Omental fat pad (tissue), 4 donors: ENCODE data around the gene TINCR. TPM values are rescaled to one million over a fixed set of nuclear protein-coding genes. Genes with fewer than 3 reads are reported as not detected.
A peak's percentile ranks its signal among the peaks of the same experiment; 100 is the strongest.
"Not testable (repeated sequence)": the region's sequence is repeated elsewhere in the genome, so short reads cannot be mapped to it uniquely, and the experiment has no call there.

Experiments used
- ATAC-seq: fragments of 150-250 bp; one replicate; pipeline ENCODE4 v1.9.1; 2016; ENCODE audit warnings: mild to moderate bottlenecking, moderate library complexity; ENCODE audit not compliant: low FRiP score
- DNase-seq: peaks from one replicate; pipeline ENCODE4 v3.0.0-alpha.2; 2019; ENCODE audit warnings: low spot score
- CTCF ChIP-seq, 3 donors: fragments of 450-650 bp; IDR thresholded peaks; one replicate each; pipeline ENCODE4 v1.5.1; 2016 to 2017; ENCODE audit warnings: antibody characterized with exemption in 3 of 3, mild to moderate bottlenecking in 3 of 3, moderate library complexity in 2 of 3
- total RNA-seq, 4 donors: library from RNA; depleted of rRNA; stranded (reverse); fragments of >200 nt; gene quantifications; one replicate each; pipeline ENCODE4 v1.1.0, GENCODE V29; 2016

TINCR gene
- total RNA-seq, 4 donors from 2014 or later = 1.7 to 8.6 (median 1.8) TPM; not detected in 1

GRCh38 chr19:5545051-5545450, 22.7 kb downstream of the TINCR start:
- no peak for TF ChIP-seq CTCF (IDR thresholded peaks at IDR 0.05)
- no peak for ATAC-seq
- DNase-seq = no peak

DNA sequence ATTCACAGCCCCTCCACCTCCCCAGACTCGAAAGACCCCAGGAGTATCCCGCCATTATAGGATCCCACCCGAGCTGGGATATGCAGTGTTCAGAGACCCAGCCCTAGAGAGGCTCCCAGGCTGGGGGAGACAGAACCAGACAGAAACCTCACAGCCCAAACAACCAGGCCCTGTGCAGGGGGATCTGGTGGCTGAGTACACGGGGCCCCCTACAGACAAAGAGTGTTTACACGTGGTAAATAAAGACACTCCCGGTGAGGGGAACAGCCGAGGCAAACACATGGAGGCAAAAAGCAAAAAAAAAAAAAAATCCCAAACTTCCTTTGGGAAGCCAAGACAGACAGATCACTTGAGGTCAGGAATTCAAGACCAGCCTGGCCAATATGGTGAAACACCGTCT, 25.1 kb downstream of the TINCR start:
- ATAC-seq (no peak), DNase-seq (no peak)
- no peak for TF ChIP-seq CTCF (IDR thresholded peaks at IDR 0.05)

DNA sequence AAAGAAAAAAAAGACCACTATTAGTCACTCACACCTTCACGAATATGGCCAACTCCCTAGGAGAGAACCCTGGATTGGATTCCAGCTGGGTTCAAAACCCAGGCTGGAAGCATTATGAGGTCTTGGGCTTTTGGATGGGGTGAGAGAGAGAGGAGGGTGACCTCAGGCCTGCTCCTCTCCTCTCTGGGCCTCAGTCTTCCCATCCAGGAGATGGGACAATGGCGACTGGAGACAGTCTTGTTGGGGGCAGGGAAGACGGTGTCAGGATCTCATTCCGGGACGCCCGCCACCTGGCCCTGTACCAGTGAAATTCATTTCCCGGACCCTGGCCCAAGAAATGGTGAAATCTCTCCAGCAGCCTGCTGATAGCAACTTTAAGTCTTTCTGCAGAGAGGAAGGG, 26.3 kb downstream of the TINCR start:
- DNase-seq (no peak), ATAC-seq (no peak)
- no peak for TF ChIP-seq CTCF (IDR thresholded peaks at IDR 0.05)

DNA sequence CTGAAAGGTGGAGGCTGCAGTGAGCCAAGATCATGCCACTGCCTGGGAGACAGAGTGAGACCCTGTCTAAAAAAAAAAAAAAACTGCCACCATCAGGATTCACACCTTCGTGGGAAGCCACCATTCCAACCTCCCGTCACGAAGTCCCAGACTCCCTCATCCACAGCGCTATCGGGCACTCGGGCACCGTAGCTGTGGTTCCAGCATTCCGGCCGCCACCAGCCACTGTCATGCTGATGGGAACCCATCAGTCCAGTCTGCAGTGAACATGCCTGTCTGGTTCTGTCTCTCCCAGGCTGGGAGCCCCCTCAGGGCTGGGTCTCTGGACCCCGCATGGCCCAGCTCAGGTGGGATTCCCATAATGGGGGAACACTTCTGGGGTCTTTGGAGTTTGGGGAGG, 27.5 kb downstream of the TINCR start:
- DNase-seq (no peak), ATAC-seq (no peak)
- no peak for TF ChIP-seq CTCF (IDR thresholded peaks at IDR 0.05)

GRCh38 chr19:5537870-5538269, 29.9 kb downstream of the TINCR start:
- TF ChIP-seq CTCF (IDR thresholded peaks at IDR 0.05) = no peak
- no peak for DNase-seq
- ATAC-seq = no peak

DNA sequence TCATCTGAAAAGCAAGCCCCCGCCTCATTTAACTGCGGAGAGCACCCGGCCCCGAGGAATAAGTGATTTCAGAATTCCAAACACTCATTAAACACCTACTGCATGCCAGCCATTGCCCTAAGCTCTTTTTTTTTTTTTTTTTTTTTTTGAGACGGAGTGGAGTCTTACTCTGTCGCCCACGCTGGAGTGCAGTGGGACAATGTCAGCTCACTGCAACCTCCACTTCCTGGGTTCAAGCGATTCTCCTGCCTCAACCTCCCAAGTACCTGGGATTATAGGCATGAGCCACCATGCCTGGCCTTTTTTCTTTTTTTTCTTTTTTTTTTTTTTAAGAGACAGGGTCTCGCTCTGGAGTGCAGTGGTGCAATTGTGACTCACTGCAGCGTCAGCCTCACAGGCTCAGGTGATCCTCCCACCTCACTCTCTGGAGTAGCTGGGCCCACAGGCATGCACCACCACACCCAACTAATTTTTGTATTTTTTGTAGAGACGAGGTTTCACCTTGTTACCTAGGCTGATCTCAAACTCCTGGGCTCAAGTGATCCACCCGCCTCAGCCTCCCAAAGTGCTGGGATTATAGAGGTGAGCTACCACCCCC, 30.7 kb downstream of the TINCR start:
- not testable (repeated sequence) for DNase-seq
- peak; percentile 52 for ATAC-seq

GRCh38 chr19:5536337-5536894, 31.3 kb downstream of the TINCR start:
- ATAC-seq (no peak), DNase-seq (no peak)
- TF ChIP-seq CTCF (IDR thresholded peaks at IDR 0.05) = no peak
